Activated naive CD8-positive, alpha-beta T cell treated with anti-CD3 and anti-CD28 coated beads, Interleukin-2, amount 10 ng/mL, durations not matched to agents 7 days and 5 days (primary cell): ENCODE measurements around the gene OLFML2A. TPM values are rescaled to one million over a fixed set of nuclear protein-coding genes. Genes with fewer than 3 reads are reported as not detected.

ENCODE experiments used
- ATAC-seq: fragments of 150-1000 bp; cut with Tn5 transposase; one replicate; pipeline ENCODE4 v1.10.0; 2021; ENCODE audit warnings: low read depth, moderate library complexity
- POLR2A ChIA-PET: fragments of 350-600 bp; sonication (Branson Sonifier 250); formaldehyde crosslinking; loops from one replicate; lab custom pipeline; 2021; ENCODE audit warnings: antibody characterized with exemption; lab: Charles Lee
- DNase-seq: peaks from one replicate; pipeline ENCODE4 v3.0.0; 2021
- H3K27ac Mint-ChIP-seq: one replicate; pipeline ENCODE4 v1.8.0; 2022; ENCODE audit warnings: mild to moderate bottlenecking, mixed read lengths
- H3K27me3 Mint-ChIP-seq: one replicate; pipeline ENCODE4 v1.8.0; 2022; ENCODE audit warnings: mild to moderate bottlenecking, moderate library complexity, mixed read lengths
- H3K36me3 Mint-ChIP-seq: one replicate; pipeline ENCODE4 v1.8.0; 2021; ENCODE audit warnings: mild to moderate bottlenecking, mixed read lengths
- H3K4me1 Mint-ChIP-seq: one replicate; pipeline ENCODE4 v1.8.0; 2021; ENCODE audit warnings: mixed read lengths
- H3K4me3 Mint-ChIP-seq: one replicate; pipeline ENCODE4 v1.8.0; 2022; ENCODE audit warnings: mild to moderate bottlenecking, moderate library complexity, mixed read lengths
- H3K9me3 Mint-ChIP-seq: one replicate; pipeline ENCODE4 v1.8.0; 2021; ENCODE audit warnings: mixed read lengths
- total RNA-seq, 2 experiments: library from RNA; stranded (reverse); gene quantifications; one replicate each; pipeline ENCODE4 v1.2.3, GENCODE V29; 2021

OLFML2A gene
- total RNA-seq, 2 experiments from 2014 or later, result not detected

DNA sequence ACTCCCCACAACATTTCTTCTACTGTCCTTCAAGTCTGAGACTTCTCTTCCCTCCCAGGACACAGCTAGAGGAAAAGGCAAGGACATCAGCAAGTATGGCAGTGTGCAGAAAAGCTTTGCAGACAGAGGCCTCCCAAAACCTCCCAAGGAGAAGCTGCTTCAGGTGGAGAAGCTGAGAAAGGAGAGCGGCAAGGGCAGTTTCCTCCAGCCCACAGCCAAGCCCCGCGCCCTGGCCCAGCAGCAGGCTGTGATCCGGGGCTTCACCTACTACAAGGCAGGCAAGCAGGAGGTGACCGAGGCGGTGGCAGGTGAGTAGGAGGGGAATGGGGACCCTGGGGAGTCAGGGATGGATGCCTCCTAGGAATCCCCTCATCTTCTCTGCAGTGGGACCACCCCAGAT lies 24.4 kb downstream of the OLFML2A start:
- POLR2A ChIA-PET, result no interaction called here
- H3K36me3 Mint-ChIP-seq, result no peaks in the 10 kb centered on the region
- no peaks in the 10 kb centered on the region for H3K4me1 Mint-ChIP-seq
- no peak for DNase-seq
- H3K27me3 Mint-ChIP-seq, result peaks cover 14% of the 10 kb centered on the region
- H3K4me3 Mint-ChIP-seq, result no peak overlapping the region
- no peak for ATAC-seq
- H3K27ac Mint-ChIP-seq, result no peak overlapping the region
- H3K9me3 Mint-ChIP-seq, result no peaks in the 10 kb centered on the region

DNA sequence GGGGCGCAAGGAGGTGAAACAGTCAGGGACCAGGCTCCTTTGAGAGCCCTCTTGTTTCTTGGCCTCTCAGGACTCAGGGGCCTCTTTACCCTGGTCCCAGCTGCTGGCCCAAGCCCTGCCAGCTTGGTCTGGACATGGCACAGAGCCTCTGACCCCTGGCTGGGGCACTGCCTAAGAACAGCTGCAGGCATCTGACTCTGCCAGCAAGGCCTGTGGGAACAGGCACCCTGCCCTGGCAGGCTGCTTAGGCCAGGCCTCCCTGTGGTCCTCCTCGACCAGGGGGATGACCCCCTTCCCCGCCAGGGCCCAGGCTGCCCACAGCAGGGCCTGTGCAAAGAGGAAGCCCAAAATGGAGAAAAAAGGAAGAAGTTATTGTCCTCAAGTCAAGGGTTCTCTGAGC lies 25.5 kb downstream of the OLFML2A start:
- Mint-ChIP-seq H3K9me3 (no peaks in the 10 kb centered on the region), H3K36me3 (no peaks in the 10 kb centered on the region), H3K27ac (no peak overlapping the region), H3K4me3 (no peak overlapping the region), H3K27me3 (peaks cover 10% of the 10 kb centered on the region), H3K4me1 (no peaks in the 10 kb centered on the region)
- ATAC-seq (no peak), DNase-seq (no peak)
- POLR2A ChIA-PET, result no interaction called here

DNA sequence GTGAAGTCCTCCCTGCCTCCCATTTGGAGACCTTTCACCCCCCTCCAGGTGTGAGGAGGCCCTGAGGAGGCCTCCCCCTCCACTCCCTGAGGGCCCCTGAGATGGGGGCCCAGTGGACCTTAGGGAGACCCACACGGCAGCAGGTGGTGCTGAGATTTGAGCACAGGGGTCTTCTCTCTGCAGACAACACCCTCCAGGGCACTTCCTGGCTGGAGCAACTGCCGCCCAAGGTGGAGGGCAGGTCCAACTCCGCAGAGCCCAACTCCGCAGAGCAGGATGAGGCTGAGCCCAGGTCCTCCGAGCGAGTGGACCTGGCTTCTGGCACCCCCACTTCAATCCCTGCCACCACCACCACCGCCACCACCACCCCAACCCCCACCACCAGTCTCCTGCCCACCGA lies 27.0 kb downstream of the OLFML2A start:
- no peak for DNase-seq
- Mint-ChIP-seq H3K4me3 (no peak overlapping the region), H3K4me1 (no peaks in the 10 kb centered on the region), H3K27ac (no peak overlapping the region), H3K36me3 (no peaks in the 10 kb centered on the region), H3K27me3 (peaks cover 5% of the 10 kb centered on the region), H3K9me3 (no peaks in the 10 kb centered on the region)
- ATAC-seq, result no peak
- POLR2A ChIA-PET, result no interaction called here

DNA sequence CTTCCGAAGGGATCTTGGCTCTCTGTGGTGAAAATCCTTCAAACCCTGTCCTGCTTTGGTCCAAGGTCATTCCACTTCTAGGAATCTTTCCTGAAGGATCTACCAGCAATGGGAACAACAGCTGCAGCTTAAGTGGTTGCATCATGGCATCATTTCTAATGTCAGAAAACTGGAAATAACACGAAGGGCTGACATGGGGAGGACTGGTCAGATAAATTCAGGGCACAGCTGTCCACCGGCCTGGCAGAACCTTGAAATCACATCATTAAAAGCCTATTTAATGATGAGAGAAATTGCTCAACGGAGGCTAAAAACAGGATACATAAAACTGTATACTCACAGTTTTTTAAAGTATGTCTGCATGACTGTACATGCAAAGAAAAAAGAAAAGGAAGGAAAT lies 28.3 kb downstream of the OLFML2A start:
- DNase-seq, result no peak
- H3K27me3 Mint-ChIP-seq, result peaks cover 5% of the 10 kb centered on the region
- H3K36me3 Mint-ChIP-seq, result no peaks in the 10 kb centered on the region
- no peak overlapping the region for H3K27ac Mint-ChIP-seq
- H3K4me1 Mint-ChIP-seq, result no peaks in the 10 kb centered on the region
- H3K9me3 Mint-ChIP-seq, result no peaks in the 10 kb centered on the region
- POLR2A ChIA-PET, result no interaction called here
- no peak for ATAC-seq
- H3K4me3 Mint-ChIP-seq, result no peak overlapping the region

DNA sequence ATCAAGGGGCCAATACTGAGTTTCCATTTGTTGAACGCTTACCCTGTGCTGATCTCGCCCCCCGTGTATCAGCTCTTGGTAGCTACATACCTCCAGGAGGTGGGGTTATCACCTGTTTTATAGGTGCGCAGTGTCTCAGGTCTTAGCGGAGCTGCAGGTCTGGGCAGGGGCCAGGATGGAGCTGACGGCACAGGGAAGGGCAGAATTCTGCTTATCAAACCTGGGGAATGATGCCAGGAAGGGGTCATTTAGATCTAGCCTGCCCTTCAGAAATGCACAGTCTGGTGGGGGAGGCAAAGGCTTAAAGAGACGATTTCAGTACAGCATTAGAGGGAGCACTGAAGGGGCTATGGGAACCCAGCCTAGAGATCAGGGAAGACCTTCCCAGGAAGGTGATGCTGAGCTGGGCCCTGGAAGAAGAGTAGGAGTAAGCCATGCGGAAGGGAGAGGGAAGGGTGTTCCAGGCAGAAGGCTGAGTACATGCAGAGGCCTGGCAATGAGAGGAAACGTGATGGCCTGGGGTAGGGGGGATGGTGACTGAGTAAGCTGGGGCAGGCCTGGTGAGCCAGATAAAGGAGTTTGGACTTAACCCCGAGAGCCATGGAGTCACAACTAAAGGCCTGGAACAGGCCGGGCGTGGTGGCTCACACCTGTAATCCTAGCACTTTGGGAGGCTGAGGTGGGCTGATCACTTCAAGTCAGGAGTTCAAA lies 31.5 kb downstream of the OLFML2A start:
- POLR2A ChIA-PET, result no interaction called here
- Mint-ChIP-seq H3K9me3 (no peaks in the 10 kb centered on the region), H3K4me3 (no peak overlapping the region), H3K4me1 (no peaks in the 10 kb centered on the region), H3K36me3 (no peaks in the 10 kb centered on the region), H3K27me3 (no peaks in the 10 kb centered on the region), H3K27ac (peak overlapping the region; percentile 45)
- ATAC-seq, result no peak
- DNase-seq, result no peak

DNA sequence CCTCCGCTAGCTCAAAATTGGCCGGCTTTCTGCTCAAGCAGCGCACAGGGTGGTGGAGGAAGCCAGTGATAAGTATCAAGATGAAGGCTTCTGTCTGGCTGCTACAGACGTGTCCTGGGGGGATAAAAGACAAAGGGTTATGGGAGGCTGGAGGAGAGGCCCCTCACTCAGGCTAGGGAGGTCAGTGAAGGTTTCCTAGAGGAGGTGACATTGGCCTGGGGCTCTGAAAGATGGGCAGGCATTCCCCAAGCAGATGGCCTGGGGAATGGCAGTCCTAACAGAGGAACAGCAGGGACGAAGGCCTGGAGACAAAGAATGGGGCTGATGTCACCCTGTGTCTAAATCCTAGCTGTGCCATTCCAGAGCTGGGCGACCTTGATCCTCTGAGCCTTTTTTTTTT lies 32.3 kb downstream of the OLFML2A start:
- ATAC-seq (no peak), DNase-seq (no peak)
- POLR2A ChIA-PET, result no interaction called here
- Mint-ChIP-seq H3K36me3 (no peaks in the 10 kb centered on the region), H3K4me1 (no peaks in the 10 kb centered on the region), H3K27ac (no peak overlapping the region), H3K27me3 (no peaks in the 10 kb centered on the region), H3K9me3 (no peaks in the 10 kb centered on the region), H3K4me3 (no peak overlapping the region)

DNA sequence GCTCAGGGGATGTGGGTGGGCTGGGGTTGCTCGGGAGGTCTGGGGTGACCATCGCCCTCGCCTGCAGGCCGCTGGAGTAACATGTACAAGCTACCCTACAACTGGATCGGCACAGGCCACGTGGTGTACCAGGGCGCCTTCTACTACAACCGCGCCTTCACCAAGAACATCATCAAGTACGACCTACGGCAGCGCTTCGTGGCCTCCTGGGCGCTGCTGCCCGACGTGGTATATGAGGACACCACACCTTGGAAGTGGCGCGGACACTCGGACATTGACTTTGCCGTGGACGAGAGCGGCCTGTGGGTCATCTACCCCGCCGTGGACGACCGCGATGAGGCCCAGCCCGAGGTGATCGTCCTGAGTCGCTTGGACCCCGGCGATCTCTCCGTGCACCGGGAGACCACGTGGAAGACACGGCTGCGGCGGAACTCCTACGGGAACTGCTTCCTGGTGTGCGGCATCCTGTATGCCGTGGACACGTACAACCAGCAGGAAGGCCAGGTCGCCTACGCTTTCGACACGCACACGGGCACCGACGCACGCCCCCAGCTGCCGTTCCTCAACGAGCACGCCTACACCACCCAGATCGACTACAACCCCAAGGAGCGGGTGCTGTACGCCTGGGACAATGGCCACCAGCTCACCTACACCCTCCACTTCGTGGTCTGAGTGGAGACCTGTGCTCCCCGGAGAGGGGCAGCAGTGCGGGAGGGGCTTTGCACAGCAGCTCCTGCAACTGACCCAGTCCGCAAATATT lies 33.0 kb downstream of the OLFML2A start:
- no peaks in the 10 kb centered on the region for H3K36me3 Mint-ChIP-seq
- no peaks in the 10 kb centered on the region for H3K27me3 Mint-ChIP-seq
- H3K9me3 Mint-ChIP-seq, result no peaks in the 10 kb centered on the region
- no peak overlapping the region for H3K27ac Mint-ChIP-seq
- no peak overlapping the region for H3K4me3 Mint-ChIP-seq
- no peak for DNase-seq
- no peak for ATAC-seq
- POLR2A ChIA-PET, result no interaction called here
- H3K4me1 Mint-ChIP-seq, result no peaks in the 10 kb centered on the region

DNA sequence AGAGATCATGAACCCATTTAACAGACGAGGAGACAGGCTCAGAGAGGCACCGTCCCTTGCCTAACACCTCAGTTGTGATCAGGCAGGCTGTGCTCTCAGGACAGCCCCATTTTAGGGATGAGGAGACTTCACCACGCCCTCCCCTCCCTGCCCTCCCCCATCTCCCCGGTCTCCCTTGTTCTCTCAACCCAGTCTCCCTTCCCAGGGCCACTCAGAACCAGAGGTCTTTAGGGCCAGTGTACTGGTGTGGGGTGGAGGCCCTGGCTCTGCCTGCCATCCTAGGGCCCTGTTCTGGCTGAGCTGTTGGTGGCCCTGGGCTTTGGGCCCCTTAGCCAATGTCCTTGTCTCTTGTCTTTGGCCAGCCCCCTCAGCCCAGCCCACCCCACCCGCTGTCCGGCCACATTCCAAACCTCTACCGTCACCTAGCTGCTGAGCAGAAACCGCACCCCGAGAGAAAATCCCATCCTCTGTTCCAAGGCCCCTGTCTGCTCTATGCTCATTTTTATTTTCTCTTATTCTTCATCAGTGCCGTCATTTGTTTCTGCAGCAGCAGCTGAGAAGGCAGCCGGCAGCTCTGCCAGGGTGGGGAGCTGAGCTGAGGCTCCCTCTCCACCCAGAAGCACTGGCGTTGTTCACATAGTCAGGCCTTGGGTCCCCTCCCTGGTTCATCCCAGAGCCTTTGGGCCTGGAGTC lies 33.9 kb downstream of the OLFML2A start:
- no peak for ATAC-seq
- Mint-ChIP-seq H3K4me1 (no peaks in the 10 kb centered on the region), H3K4me3 (no peak overlapping the region), H3K27me3 (no peaks in the 10 kb centered on the region), H3K36me3 (no peaks in the 10 kb centered on the region), H3K27ac (no peak overlapping the region), H3K9me3 (no peaks in the 10 kb centered on the region)
- no peak for DNase-seq
- POLR2A ChIA-PET, result no interaction called here

DNA sequence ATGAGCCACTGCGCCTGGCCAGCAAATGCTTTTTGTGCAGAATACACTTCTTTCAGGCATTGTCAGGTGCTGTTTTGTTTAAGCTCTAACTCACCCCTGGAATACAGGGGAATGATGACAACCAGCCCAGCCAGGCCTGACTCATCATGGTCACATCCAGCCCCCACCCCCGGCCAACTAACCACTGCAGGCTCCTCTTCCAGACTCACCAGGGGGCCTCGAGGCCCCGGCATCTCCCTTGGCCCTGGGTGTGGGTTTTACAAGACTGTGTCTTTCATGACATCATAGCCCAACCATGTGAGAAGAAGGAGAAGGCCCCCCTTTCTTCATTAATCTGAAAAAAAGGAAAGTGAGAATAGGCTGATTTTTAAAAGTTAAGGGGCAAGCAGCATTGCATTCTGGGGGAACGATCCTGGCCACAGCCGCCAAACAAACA lies 35.5 kb downstream of the OLFML2A start:
- ATAC-seq (no peak), DNase-seq (no peak)
- POLR2A ChIA-PET, result interaction anchor here (0.7 kb wide), 2 partner anchors 1143 to 1516 kb away, joined by 3 to 6 read pairs; no protein-coding TSS in a partner anchor
- no peak overlapping the region for H3K27ac Mint-ChIP-seq
- peaks cover 3% of the 10 kb centered on the region for H3K27me3 Mint-ChIP-seq
- H3K9me3 Mint-ChIP-seq, result no peaks in the 10 kb centered on the region
- H3K4me3 Mint-ChIP-seq, result no peak overlapping the region
- no peaks in the 10 kb centered on the region for H3K36me3 Mint-ChIP-seq
- peaks cover 3% of the 10 kb centered on the region for H3K4me1 Mint-ChIP-seq

DNA sequence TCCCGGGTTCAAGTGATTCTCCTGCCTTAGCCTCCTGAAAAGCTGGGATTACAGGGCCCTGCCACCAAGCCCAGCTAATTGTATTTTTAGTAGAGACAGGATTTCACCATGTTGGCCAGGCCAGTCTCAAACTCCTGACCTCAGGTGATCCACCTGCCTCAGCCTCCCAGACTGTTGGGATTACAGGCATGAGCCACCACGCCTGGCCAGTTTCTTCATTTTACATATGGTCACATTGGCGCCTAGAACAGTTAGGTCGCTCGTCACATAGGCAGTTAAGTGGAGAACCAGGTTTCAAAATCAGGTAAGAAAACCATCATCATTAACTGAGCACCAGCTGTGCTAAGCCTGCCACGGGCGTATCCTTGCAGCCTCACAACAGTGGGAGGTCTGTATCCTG lies 36.1 kb downstream of the OLFML2A start:
- POLR2A ChIA-PET, result no interaction called here
- DNase-seq (no peak), ATAC-seq (no peak)
- H3K9me3 Mint-ChIP-seq, result no peaks in the 10 kb centered on the region
- no peak overlapping the region for H3K27ac Mint-ChIP-seq
- H3K27me3 Mint-ChIP-seq, result peaks cover 3% of the 10 kb centered on the region
- H3K4me3 Mint-ChIP-seq, result no peak overlapping the region
- no peaks in the 10 kb centered on the region for H3K36me3 Mint-ChIP-seq
- peaks cover 6% of the 10 kb centered on the region for H3K4me1 Mint-ChIP-seq

DNA sequence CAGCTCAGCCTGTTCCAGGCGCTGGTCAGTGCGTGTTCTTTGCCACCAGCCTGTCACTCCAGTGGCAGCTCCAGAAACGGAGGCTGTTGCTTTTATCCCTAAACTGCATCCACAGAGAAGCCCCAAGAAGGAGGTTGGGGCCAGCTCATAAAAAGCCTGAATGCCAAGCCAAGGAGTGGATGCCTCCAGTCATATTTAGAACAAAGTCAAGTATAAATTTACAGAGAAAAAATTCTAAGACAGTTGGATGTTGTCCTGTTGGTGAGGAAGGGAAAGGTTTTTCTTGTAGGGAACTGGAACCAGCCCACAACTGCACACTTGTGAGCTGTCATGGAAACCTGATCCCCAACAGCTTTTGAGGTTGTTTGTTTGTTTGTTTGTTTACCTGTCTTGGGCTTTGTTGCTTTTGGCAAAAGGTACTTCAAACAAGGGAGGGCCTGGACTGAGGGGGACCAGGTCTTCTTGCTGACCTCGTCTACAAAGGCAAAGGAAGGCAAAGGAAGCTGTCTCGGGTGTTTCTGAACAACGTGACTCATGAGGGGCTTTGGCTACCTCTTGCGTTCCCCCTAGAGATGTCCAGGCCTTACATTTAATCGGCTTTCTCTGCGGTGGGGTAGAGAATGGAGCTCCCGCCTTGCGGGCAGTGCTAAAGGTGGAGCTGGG lies 36.7 kb downstream of the OLFML2A start:
- no peak overlapping the region for H3K4me3 Mint-ChIP-seq
- H3K4me1 Mint-ChIP-seq, result peaks cover 12% of the 10 kb centered on the region
- no peak overlapping the region for H3K27ac Mint-ChIP-seq
- H3K9me3 Mint-ChIP-seq, result no peaks in the 10 kb centered on the region
- peaks cover 3% of the 10 kb centered on the region for H3K27me3 Mint-ChIP-seq
- no peaks in the 10 kb centered on the region for H3K36me3 Mint-ChIP-seq
- DNase-seq (no peak), ATAC-seq (no peak)
- POLR2A ChIA-PET, result no interaction called here

DNA sequence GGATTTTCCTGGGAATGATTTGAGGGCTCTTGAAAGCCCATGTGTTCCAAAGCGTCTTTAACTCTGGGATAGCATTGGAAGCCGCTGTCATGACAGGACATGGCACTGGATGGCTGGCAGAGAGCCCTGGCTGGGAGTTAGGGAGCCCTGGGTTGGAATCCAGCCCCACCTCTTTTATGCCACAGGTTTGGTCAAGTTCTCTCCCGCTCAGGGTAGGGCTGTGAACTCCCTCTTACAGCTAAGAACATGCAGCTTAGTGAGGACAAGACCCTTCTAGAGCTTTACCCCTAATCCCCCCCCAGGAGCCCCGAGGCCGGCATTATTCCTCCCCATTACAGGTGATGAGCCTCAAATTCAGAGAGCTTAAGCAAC lies 37.2 kb downstream of the OLFML2A start:
- Mint-ChIP-seq H3K36me3 (no peaks in the 10 kb centered on the region), H3K4me3 (no peak overlapping the region), H3K27me3 (peaks cover 3% of the 10 kb centered on the region), H3K4me1 (peaks cover 15% of the 10 kb centered on the region), H3K9me3 (no peaks in the 10 kb centered on the region), H3K27ac (no peak overlapping the region)
- POLR2A ChIA-PET, result interaction anchor here (0.7 kb wide), 1 partner anchor 312 kb away, joined by 3 read pairs; no protein-coding TSS in a partner anchor
- ATAC-seq (no peak), DNase-seq (no peak)

DNA sequence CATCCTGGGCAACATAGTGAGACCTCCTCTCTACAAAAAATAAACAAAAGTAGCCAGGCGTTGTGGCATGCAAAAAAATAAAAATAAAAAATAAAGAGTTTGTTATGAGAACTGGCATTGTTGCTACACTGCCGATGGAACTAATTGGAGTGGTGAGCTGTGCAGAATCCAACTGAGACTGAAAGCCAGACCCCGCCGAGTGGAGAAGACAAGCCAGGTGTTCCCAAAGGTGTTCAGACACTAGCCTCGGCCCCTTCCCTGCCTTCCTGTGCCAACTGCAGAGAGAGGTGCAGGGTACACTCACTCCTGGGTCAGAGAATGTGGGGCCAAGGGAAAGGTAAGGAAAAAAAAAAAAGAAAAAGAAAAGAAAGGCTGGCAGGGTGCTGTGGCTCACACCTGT lies 38.7 kb downstream of the OLFML2A start:
- no peaks in the 10 kb centered on the region for H3K36me3 Mint-ChIP-seq
- POLR2A ChIA-PET, result no interaction called here

More for the DNA sequence above, 38.7 kb downstream of the OLFML2A start:
- Mint-ChIP-seq H3K9me3 (no peaks in the 10 kb centered on the region), H3K27ac (no peak overlapping the region), H3K27me3 (peaks cover 3% of the 10 kb centered on the region), H3K4me1 (peaks cover 17% of the 10 kb centered on the region), H3K4me3 (no peak overlapping the region)
- no peak for ATAC-seq
- no peak for DNase-seq
